Lower lobe of right lung (tissue), 2 donors: ENCODE data around the gene ETF1. TPM values are rescaled to one million over a fixed set of nuclear protein-coding genes. Genes with fewer than 3 reads are reported as not detected.

Experiments used
- ATAC-seq, 2 donors: fragments of 200-7000 bp; cut with Tn5 transposase; one replicate each; pipeline ENCODE4 v1.9.1; 2020 to 2022; ENCODE audit warnings: mild to moderate bottlenecking in 2 of 2, moderate library complexity in 2 of 2
- DNase-seq: peaks from one replicate; pipeline ENCODE4 v3.0.0-alpha.2; 2020
- H3K27ac ChIP-seq: fragments of 200-600 bp; one replicate; pipeline ENCODE4 v1.8.0; 2022
- H3K27me3 ChIP-seq: fragments of 200-600 bp; one replicate; pipeline ENCODE4 v1.8.0; 2022; ENCODE audit warnings: low read depth
- H3K36me3 ChIP-seq: fragments of 200-600 bp; one replicate; pipeline ENCODE4 v1.8.0; 2022; ENCODE audit warnings: mild to moderate bottlenecking
- H3K4me1 ChIP-seq: fragments of 200-600 bp; one replicate; pipeline ENCODE4 v1.8.0; 2022
- H3K4me3 ChIP-seq: fragments of 200-600 bp; one replicate; pipeline ENCODE4 v1.8.0; 2022; ENCODE audit warnings: mild to moderate bottlenecking
- H3K9me3 ChIP-seq: fragments of 200-600 bp; one replicate; pipeline ENCODE4 v1.8.0; 2022
- CTCF ChIP-seq: fragments of 200-600 bp; IDR thresholded peaks from one replicate; pipeline ENCODE4 v1.8.0; 2022; ENCODE audit warnings: antibody characterized with exemption, mild to moderate bottlenecking
- intact Hi-C: fragments of 100-400 bp; cut with DNase I; formaldehyde crosslinking; loops from one replicate; pipeline ENCODE4 v1.11.0; 2022
- total RNA-seq: library from RNA; stranded (reverse); fragmentation: NEBNext Ultra II Directional; extraction: Animal tissue kit (Norgen Biotek cat#: 25700); gene quantifications from one replicate; pipeline ENCODE4 v1.2.1, GENCODE V29; 2021
- donor health status: DM: no; HTN: yes; CAD: no; lungs with severe emphysema.

ETF1 gene
- total RNA-seq, 1 donor from 2014 or later: 90.7 TPM

DNA sequence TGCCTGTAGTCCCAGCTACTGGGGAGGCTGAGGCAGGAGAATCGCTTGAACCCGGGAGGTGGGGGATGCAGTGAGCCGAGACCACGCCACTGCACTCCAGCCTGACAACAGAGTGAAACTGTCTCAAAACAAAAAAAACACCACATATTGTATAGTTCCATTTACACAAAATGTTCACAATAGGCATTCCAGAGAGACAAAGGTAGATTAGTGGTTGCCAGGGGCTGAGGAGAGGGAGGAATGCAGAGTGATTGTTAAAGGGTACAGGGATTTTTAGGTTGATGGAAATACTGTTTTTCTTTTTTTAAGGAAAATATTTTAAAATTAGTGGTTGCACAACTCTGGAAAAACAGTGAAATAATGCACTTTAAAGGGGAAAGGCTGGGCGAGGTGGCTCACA is 19.6 kb downstream of the ETF1 start:
- no peak for DNase-seq
- ATAC-seq: no peak
- Histone ChIP-seq H3K27ac (no peak overlapping the region), H3K27me3 (no peaks in the 10 kb centered on the region), H3K4me3 (no peak overlapping the region), H3K9me3 (no peaks in the 10 kb centered on the region), H3K36me3 (peaks cover 8% of the 10 kb centered on the region), H3K4me1 (peaks cover 28% of the 10 kb centered on the region)
- intact Hi-C loops: no loop called here
- no peak for TF ChIP-seq CTCF

DNA sequence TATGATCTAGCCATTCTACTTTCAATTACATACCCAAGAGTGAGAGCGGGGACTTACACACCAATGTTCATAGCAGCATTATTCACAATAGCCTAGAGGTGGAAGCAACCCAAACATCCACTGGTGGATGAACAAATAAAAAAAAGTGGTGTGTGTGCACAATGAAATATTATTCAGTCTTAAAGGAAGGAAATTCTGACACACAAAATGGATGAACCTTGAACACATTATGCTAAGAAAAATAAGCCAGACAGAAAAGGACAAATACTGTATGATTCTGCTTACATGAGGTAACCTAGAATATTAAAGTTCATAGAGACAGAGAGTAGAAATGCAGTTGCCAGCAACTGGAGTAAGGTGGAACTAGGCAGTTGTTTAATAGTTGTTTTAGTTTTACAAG is 22.1 kb downstream of the ETF1 start:
- DNase-seq: no peak
- no peak overlapping the region for H3K4me3 ChIP-seq
- H3K9me3 ChIP-seq: no peaks in the 10 kb centered on the region
- no peak for TF ChIP-seq CTCF
- H3K27ac ChIP-seq: no peak overlapping the region
- H3K4me1 ChIP-seq: peaks cover 15% of the 10 kb centered on the region
- ATAC-seq: no peak
- H3K27me3 ChIP-seq: no peaks in the 10 kb centered on the region
- H3K36me3 ChIP-seq: peaks cover 28% of the 10 kb centered on the region
- intact Hi-C loops: no loop called here

GRCh38 chr5:138517437-138517836 is 25.6 kb downstream of the ETF1 start:
- no peak for DNase-seq
- intact Hi-C loops: no loop called here
- no peak overlapping the region for H3K27ac ChIP-seq
- peaks cover 21% of the 10 kb centered on the region for H3K4me1 ChIP-seq
- no peak for ATAC-seq
- H3K9me3 ChIP-seq: no peaks in the 10 kb centered on the region
- H3K36me3 ChIP-seq: peaks cover 63% of the 10 kb centered on the region
- H3K27me3 ChIP-seq: no peaks in the 10 kb centered on the region
- no peak overlapping the region for H3K4me3 ChIP-seq
- TF ChIP-seq CTCF: no peak

DNA sequence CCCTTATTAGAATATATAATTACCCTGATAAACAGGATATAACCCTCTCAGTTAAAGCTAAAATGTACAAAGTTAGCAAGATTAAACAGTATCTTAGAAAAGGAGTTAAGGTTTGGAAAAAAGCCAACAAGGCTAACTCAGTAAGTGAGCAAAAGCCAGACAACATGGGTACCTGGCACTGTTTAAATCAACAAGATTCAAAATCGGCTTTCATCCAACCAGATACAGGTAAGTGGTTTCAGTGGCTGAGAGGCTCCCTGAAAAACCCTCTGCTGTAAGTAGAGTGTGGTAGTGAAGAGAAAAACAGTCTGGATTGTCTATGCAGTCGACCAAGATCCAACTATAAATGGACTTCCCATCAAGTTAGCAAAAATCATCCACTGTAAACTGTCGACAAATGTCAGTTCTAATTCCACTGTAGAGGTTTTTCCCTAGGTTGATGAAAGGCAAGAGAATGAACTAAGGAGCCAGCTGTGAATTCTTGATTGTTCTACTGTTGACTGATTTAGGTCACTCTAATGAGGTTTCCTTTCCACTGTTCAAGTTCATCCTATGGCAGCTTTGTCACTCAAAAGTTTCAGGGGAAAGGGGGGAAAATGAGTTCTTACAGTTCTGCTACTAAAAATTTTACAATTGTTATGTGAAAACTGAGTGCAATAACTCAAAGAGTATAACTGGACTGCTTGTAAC is 27.3 kb downstream of the ETF1 start:
- intact Hi-C loops: no loop called here
- Histone ChIP-seq H3K4me1 (peaks cover 16% of the 10 kb centered on the region), H3K36me3 (peaks cover 78% of the 10 kb centered on the region), H3K27ac (no peak overlapping the region), H3K4me3 (no peak overlapping the region), H3K27me3 (no peaks in the 10 kb centered on the region), H3K9me3 (no peaks in the 10 kb centered on the region)
- DNase-seq (no peak), ATAC-seq (peak; percentile 74 to 89)
- TF ChIP-seq CTCF: no peak

DNA sequence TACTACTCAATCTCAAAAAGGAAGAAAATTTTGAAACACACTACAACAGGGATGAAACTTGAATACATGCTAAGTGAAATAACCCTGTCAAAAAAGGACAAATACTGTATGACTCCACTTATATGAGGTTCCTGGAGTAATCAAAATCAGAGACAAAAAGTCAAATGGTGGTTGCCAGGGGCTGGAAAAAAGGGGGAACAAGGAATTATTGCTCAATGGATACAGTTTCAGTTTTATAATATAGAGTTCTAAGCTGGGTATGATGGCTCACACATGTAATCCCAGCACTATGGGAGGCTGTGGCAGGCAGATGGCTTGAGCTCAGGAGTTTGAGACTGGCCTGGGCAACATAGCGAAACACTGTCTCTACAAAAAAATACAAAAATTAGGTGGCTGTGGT is 29.0 kb downstream of the ETF1 start:
- TF ChIP-seq CTCF: no peak
- intact Hi-C loops: no loop called here
- Histone ChIP-seq H3K4me3 (no peak overlapping the region), H3K4me1 (peaks cover 13% of the 10 kb centered on the region), H3K9me3 (no peaks in the 10 kb centered on the region), H3K27me3 (no peaks in the 10 kb centered on the region), H3K36me3 (peaks cover 95% of the 10 kb centered on the region), H3K27ac (no peak overlapping the region)
- peak in 1 of 2 donors; percentile 16 for ATAC-seq
- no peak for DNase-seq
